KOPT-K1 (cell line): ENCODE data around the gene PLK4.

Source experiments
- H3K27ac ChIP-seq: fragments of 200-600 bp; sonication (generic); 2 replicates; pipeline ENCODE4 v1.5.1; 2016; ENCODE audit warnings: antibody characterized with exemption, mild to moderate bottlenecking, low read depth, low read length; ENCODE audit not compliant: poor library complexity, severe bottlenecking
- H3K36me3 ChIP-seq: fragments of 200-600 bp; sonication (generic); 2 replicates; pipeline ENCODE4 v1.5.1; 2017; ENCODE audit warnings: antibody characterized with exemption, mild to moderate bottlenecking, low read length, moderate library complexity; ENCODE audit not compliant: insufficient read depth
- H3K9me3 ChIP-seq: fragments of 200-600 bp; sonication (generic); 2 replicates; pipeline ENCODE4 v1.5.1; 2017; ENCODE audit warnings: antibody characterized with exemption, low read length, mild to moderate bottlenecking; ENCODE audit not compliant: insufficient read depth, poor library complexity, severe bottlenecking

Gene PLK4

DNA sequence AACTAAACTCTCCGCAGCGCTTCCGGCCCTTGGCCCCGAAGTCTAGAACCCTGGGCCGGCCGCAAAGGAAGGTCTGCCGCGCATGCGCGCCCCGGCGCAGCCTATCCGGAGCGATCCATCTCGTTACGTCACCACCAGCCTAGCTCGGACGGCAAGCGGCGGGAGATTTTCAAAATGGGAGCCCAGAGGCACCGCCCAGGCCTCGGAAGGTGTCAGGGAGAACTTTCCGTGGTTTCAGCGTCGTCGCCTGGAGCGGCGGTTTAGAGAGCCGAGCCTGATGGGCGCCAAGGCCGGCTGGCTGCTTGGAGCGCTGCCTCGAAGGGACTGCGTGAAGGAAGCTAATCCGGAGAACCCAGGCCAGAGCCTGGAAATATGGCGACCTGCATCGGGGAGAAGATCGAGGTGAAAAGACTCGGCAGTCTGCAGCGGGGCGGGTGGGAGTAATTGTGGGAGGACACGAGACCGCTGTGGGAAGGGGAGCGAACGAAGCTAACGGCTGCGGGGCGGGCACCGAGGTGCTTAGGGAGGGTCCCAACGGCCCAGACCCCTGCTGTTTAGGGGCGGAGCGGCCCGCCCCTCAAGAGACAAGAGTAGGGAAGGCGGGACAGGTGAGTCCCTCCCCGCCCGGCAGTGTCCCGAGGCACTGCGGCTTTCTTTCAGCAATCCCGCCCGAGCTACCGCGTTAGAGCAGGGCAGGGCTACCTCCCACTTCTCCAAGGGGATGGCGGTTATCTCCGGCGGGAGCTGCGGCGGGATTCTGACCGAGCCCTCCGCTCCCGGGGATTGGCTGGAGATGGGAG lies at the start of gene PLK4:
TSS of gene PLK4 (plus strand) at position 131 of the 800 bp plus-strand sequence. CDS start at position 373, 242 bp downstream.
- Histone ChIP-seq H3K36me3 (peaks cover 44% of the 10 kb centered on the region), H3K9me3 (no peaks in the 10 kb centered on the region), H3K27ac (peak within 1 kb of the TSS; percentile 97)

DNA sequence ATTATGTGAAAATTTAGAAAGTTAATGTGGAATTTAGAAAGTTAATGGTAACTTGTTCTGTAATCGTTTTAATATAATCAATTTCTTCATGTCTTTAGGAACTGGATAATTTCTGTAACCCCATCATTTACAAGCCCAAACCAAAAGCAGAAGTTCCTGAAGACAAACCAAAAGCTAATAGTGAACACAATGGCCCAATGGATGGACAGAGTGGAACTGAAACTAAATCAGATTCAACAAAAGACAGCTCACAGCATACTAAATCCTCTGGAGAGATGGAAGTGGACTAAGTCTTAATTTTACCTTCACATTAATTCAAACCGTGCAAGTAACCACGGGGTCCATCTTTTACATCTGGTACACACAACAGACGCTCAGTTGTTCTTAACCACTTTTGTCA lies 48.1 kb upstream of the PLK4 start:
- Histone ChIP-seq H3K27ac (no peak overlapping the region), H3K36me3 (peaks cover 47% of the 10 kb centered on the region), H3K9me3 (no peaks in the 10 kb centered on the region)

DNA sequence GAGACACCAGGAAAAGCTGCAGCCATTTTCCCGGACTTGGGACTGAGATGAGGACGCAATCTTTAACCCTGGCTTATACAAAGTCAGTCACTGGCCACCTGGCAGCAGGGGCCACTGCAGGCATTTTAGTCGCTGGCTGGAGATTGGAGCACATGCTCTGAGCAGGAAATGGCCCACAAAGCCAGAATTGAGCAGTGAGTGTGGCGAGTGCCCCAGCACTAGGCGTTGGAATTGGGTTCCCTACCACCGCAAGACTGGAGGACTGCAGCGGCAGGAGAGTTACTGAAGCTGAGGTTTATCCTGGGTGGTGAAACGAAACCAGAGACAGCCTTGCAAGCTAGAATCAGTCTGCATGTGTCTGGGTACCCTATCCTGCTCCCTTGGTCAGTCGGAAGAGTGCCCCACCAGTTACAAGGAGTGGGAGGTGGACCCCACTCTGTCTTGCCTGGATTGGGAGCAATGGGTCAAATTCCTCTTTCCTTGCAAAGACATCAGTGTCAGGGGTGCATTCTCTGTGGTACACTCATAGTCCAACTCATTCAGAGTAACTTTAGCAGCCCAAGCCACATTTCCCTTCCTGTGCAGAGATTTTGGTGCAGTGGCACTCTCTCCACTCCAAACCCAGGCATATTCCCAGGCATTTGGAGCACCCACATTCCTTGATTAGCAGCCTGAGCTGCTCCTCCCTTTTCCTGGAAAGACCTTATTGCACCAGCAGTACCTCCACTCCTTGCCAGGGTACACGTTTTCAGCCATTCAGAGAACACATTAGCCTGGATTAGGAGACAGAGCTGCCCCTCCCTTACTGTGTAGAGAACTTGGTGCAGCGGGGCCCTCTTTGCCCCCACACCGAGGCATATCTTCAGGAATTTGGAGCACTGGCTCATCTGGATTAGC lies 36.7 kb upstream of the PLK4 start:
- no peak overlapping the region for H3K27ac ChIP-seq
- no peaks in the 10 kb centered on the region for H3K36me3 ChIP-seq
- H3K9me3 ChIP-seq = peaks cover 31% of the 10 kb centered on the region

DNA sequence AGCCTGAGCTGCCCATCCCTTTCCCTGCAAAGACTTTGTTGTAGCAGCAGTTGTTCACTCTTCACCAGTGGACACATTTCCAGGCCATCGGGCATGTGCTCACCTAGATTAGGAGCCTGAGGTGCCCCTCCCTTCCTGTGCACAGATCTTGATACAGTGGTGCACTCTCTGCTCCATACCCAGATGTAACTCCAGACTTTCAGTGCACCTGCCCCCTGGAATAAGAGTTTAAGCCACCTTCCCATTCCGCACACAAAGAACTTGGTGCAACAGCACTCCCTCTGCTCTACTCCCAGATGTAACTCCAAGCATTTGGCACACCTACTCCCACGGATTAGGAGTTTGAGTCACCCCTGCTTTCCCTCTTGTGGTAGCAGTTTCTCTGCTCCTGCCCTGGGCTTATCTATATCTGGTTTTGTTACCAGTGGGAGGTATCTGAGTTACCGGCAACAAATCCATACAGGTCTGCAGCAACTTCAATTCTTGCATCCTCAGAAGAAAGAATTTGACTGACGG lies 36.0 kb upstream of the PLK4 start:
- H3K9me3 ChIP-seq = peaks cover 38% of the 10 kb centered on the region
- H3K27ac ChIP-seq = no peak overlapping the region
- no peaks in the 10 kb centered on the region for H3K36me3 ChIP-seq

DNA sequence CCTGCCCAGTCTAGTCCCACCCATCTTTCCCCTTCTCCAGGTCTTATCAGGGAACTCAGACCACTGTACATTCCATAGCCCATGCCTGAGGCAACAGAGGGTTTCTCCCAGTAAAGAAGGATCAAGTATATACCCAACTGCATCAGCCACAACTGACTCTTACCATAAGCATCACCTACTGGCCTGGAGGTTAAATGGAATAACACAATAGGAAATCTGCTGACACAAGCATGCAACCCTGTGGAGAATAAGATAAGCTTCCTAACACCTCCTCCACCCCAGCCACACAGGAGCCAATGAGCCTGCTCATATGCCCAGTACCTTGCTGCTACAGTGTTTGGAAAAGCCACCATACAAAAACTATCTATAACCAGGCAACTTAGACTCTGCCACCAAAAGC lies 34.6 kb upstream of the PLK4 start:
- peaks cover 52% of the 10 kb centered on the region for H3K9me3 ChIP-seq
- H3K36me3 ChIP-seq = no peaks in the 10 kb centered on the region
- H3K27ac ChIP-seq = no peak overlapping the region

DNA sequence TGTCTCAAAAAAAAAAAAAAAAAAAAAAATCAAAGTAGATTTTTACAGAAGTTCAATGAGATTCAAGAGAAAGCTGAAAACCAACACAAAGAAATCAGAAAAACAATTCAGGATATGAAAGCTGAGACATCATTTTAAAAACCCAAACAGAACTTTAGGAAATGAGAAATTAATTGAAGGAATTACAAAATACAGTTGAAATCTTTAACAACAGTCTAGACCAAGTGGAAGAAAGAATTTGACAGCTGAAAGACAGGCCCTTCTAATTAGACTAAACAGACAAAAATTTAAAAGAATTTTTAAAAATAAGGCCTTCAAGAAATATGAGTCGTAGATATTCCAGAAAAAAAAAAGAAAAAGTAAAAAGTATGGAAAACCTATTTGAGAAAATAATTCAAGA lies 33.9 kb upstream of the PLK4 start:
- no peak overlapping the region for H3K27ac ChIP-seq
- no peaks in the 10 kb centered on the region for H3K36me3 ChIP-seq
- peaks cover 59% of the 10 kb centered on the region for H3K9me3 ChIP-seq

DNA sequence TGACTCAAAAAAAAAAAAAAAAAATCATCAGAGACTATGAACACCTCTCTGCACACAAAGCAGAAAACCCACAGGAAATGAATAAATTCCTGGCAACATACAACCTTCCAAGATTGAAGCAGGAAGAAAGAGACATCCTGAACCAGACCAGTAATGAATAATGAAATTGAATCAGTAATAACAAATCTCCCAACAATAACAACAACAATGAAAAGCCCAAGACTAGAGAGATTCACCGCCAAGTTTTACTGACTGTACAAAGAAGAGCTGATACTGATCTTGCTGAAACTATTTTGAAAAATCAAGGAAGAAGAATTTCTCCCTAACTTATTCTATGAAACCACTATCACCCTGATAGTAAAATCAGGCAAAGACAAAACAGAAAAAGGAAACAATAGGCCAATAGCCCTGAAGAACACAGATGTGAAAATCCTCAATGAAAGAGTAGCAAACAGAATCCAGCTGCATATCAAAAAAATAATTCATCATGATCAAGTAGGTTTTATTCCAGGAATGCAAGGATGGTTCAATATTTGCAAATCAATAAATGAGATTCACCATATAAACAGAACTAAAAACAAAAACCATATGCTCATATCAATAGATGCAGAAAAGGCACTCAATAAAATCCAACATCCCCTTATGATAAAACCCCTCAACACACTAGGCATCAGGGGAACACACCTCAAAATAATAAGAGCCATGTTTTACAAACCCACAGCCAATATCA lies 31.0 kb upstream of the PLK4 start:
- Histone ChIP-seq H3K27ac (no peak overlapping the region), H3K9me3 (peaks cover 79% of the 10 kb centered on the region), H3K36me3 (no peaks in the 10 kb centered on the region)

DNA sequence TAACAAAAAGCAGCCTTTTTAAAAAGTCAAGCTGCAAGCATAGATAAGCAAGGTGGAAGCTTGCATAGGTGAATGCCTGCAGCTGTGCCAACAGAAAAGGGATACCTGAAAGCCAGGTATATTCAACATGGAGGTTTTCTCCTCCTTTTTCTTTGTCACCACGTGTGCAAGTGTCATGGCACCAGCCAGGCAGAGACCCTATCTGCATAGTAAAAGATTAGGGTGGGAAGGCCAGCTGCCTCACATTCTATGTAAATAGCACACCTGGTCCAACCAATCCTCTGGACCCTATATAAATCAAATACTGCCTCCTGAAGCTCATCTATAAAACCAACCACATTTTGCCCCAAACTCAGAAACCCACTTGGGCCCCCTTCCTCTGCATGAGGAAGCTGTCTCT lies 28.0 kb upstream of the PLK4 start:
- no peak overlapping the region for H3K27ac ChIP-seq

DNA sequence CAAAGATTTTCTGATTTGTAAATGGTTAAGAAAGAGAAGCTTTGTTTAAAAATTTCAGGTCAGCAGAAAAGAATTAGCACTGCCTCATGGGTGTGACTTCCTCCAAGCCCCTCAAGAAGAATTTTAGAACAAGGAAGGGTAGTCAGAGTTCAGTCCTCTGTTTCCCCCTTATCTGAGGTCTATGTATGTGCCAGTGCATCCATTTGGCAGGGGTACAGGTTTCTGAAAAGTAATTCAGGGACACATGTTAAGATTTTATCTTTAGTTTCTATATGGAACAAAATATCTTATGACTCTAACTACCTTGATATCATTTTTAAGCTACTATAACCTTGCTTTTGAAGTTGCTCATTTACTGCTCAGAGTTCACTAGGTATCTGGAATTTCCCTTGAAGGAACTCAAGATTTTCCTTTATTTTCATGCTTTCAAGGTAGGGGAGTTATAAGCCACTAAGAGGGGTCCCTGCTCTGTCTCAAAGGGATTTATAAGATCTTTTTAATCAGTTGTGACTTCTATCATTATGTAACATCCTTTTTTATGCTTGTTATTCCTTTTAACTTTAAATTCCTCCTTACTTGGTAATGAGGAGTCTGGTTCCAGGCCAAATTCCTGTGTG lies 24.4 kb upstream of the PLK4 start:
- H3K27ac ChIP-seq = no peak overlapping the region
- no peaks in the 10 kb centered on the region for H3K36me3 ChIP-seq
- H3K9me3 ChIP-seq = peaks cover 69% of the 10 kb centered on the region

More for the DNA sequence above, 28.0 kb upstream of the PLK4 start:
- Histone ChIP-seq H3K36me3 (no peaks in the 10 kb centered on the region), H3K9me3 (peaks cover 81% of the 10 kb centered on the region)

DNA sequence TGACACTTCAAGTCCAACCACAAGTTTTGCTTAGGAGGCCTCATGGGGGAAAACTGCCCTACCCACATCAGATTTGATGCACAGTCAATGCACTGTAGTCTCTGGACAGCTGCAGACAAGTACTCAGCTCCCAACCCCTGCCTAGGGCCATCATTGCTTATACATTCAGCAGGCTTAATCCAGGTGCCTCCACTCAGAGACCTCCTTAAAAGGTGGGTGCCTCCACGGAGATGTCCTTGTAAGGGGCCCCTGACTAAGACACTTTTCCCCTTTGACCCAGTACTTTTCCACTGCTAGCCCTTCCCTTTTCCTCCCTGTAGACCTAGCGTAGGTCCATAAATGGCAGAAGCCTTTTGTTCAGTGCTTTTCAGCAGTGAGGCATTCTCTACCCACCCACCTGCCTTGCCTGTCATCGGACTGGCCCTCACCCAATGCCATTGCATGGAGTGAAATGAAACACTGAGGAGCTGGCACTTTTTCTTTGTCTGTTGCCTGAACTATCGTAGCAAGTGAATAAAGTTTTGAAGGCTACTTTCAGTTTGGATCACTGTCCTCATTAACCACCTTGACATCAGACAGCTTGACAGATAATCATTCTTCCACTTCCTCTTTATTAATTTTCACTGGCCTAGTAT lies 23.8 kb upstream of the PLK4 start:
- H3K27ac ChIP-seq = no peak overlapping the region
- peaks cover 64% of the 10 kb centered on the region for H3K9me3 ChIP-seq
- H3K36me3 ChIP-seq = no peaks in the 10 kb centered on the region

DNA sequence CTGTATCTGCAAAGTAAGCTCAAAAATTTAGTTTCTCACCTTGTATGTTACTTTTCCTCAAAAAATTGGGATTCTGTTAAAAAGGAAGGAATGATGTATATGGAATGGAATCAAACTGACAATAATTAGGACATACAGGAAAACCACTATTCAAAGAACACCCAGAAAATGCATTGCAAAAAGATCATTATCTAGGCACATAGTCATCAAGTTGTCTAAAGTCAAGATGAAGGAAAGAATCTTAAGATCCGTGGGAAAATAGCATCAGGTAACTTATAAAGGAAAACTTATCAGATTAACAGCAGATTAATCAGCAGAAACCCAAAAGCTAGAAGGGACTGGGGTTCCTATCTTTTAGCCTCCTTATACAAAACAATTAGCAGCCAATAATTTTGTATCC lies 23.1 kb upstream of the PLK4 start:
- Histone ChIP-seq H3K9me3 (peaks cover 63% of the 10 kb centered on the region), H3K36me3 (no peaks in the 10 kb centered on the region), H3K27ac (no peak overlapping the region)

DNA sequence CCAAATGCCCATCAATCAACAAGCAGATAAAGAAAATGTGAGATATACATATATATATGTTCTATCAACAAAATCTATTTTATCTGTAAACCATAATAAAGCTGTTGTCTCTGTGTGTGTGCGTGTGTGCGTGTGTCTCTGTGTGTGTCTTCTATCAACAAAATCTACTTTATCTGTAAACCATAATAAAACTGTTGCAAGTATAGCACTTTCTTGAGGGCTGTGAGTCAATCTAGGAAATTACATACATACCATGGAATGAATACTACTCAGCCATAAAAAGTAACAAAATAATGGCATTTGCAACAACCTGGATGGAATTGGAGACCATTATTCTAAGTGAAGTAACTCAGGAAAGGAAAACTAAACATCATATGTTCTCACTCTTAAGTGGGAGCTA lies 12.5 kb upstream of the PLK4 start:
- H3K27ac ChIP-seq = no peak overlapping the region
- H3K36me3 ChIP-seq = no peaks in the 10 kb centered on the region
- H3K9me3 ChIP-seq = no peaks in the 10 kb centered on the region

DNA sequence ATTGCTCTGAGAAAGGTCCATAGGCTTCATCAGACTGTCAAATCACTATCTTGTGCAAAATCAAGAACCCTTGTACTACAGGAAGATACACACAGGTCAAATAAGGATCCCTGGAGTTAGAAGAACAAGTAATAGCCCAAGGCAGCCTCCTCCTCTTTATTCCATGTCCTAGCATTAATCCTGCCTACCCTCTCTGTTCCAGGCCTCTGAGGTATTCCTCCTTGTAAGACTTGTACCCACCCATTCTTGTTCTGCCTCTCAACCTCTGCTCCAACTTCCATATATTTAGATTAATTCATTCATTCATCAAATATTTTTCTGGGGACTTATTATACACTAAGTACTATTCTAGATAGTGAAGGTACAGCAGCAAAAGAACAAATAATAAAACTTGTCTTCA lies 10.4 kb upstream of the PLK4 start:
- H3K27ac ChIP-seq = no peak overlapping the region
- no peaks in the 10 kb centered on the region for H3K9me3 ChIP-seq
- H3K36me3 ChIP-seq = no peaks in the 10 kb centered on the region

DNA sequence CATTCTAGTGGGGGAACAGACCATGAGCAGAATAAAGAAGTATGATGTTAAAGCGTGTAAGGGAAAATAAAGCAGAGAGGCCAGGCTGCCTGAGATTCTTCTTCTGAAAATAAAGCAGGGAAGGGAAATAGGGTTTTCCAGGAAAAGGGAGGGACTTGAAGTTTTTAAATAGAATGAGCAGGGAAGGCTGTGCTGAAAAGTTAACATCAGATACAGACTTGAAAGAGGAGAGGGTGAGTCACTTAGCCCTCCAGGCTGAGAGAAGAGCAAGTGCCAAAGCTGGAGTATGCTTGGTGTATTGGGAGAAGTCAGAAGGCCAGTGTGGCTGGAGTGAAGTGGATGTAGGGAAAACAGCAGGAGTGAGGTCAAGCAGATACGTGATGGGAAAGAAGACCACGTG lies 10.0 kb upstream of the PLK4 start:
- Histone ChIP-seq H3K9me3 (no peaks in the 10 kb centered on the region), H3K36me3 (no peaks in the 10 kb centered on the region), H3K27ac (no peak overlapping the region)
